Colonic mucosa (tissue), 4 donors: ENCODE results near the gene SMC1B. TPM values are rescaled to one million over a fixed set of nuclear protein-coding genes. Genes with fewer than 3 reads are reported as not detected.

ENCODE experiments used
- DNase-seq: peaks from one replicate; pipeline ENCODE4 v3.0.0-alpha.2; 2020
- H3K27ac ChIP-seq: fragments of 200-600 bp; one replicate; pipeline ENCODE4 v1.8.0; 2021
- H3K27me3 ChIP-seq: fragments of 200-600 bp; one replicate; pipeline ENCODE4 v1.8.0; 2021
- H3K36me3 ChIP-seq: fragments of 200-600 bp; one replicate; pipeline ENCODE4 v1.8.0; 2021
- H3K4me1 ChIP-seq: fragments of 200-600 bp; one replicate; pipeline ENCODE4 v1.8.0; 2021; ENCODE audit warnings: mild to moderate bottlenecking
- H3K4me3 ChIP-seq: fragments of 200-600 bp; one replicate; pipeline ENCODE4 v1.8.0; 2021
- H3K9ac ChIP-seq, 2 donors: one replicate each; pipeline ENCODE4 v1.7.0; 2013; ENCODE audit warnings: control low read depth in 2 of 2, low read depth in 2 of 2, low read length in 2 of 2
- H3K9me3 ChIP-seq: fragments of 200-600 bp; one replicate; pipeline ENCODE4 v1.8.0; 2021
- intact Hi-C: fragments of 100-400 bp; cut with DNase I; formaldehyde crosslinking; loops from one replicate; pipeline ENCODE4 v1.14.1; 2022
- total RNA-seq, 2 donors: library from RNA; stranded (reverse); fragmentation: NEBNext Ultra II Directional in 1 of 2; extraction: Animal tissue kit (Norgen Biotek cat#: 25700) in 1 of 2; gene quantifications; one replicate each; pipeline ENCODE4 v1.2.1, GENCODE V29; 2021
- TF ChIP-seq, protein P1 (sequence below): fragments of 200-600 bp; IDR thresholded peaks from one replicate; pipeline ENCODE4 v1.8.0; 2022; ENCODE audit warnings: antibody characterized with exemption, mild to moderate bottlenecking
- donor health status: healthy.
- donor health status: DM: no; HTN: no; CAD: no.
- donor health status: DM: no; HTN: no; CAD: no.

SMC1B gene
- total RNA-seq, 2 donors from 2014 or later, result 0.15 TPM; not detected in 1

- TF ChIP-seq, protein P1, sequence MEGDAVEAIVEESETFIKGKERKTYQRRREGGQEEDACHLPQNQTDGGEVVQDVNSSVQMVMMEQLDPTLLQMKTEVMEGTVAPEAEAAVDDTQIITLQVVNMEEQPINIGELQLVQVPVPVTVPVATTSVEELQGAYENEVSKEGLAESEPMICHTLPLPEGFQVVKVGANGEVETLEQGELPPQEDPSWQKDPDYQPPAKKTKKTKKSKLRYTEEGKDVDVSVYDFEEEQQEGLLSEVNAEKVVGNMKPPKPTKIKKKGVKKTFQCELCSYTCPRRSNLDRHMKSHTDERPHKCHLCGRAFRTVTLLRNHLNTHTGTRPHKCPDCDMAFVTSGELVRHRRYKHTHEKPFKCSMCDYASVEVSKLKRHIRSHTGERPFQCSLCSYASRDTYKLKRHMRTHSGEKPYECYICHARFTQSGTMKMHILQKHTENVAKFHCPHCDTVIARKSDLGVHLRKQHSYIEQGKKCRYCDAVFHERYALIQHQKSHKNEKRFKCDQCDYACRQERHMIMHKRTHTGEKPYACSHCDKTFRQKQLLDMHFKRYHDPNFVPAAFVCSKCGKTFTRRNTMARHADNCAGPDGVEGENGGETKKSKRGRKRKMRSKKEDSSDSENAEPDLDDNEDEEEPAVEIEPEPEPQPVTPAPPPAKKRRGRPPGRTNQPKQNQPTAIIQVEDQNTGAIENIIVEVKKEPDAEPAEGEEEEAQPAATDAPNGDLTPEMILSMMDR, result no peak
- no peak overlapping the region for H3K27ac ChIP-seq
- no peak overlapping the region for H3K4me3 ChIP-seq
- no peaks in the 10 kb centered on the region for H3K27me3 ChIP-seq
- H3K9ac ChIP-seq, result no peak overlapping the region
- intact Hi-C loops, result no loop called here
- DNase-seq, result no peak
- H3K9me3 ChIP-seq, result no peaks in the 10 kb centered on the region
- no peaks in the 10 kb centered on the region for H3K36me3 ChIP-seq
- no peaks in the 10 kb centered on the region for H3K4me1 ChIP-seq
Measured at GRCh38 chr22:45430871-45431270, 17.5 kb upstream of the SMC1B start.

DNA sequence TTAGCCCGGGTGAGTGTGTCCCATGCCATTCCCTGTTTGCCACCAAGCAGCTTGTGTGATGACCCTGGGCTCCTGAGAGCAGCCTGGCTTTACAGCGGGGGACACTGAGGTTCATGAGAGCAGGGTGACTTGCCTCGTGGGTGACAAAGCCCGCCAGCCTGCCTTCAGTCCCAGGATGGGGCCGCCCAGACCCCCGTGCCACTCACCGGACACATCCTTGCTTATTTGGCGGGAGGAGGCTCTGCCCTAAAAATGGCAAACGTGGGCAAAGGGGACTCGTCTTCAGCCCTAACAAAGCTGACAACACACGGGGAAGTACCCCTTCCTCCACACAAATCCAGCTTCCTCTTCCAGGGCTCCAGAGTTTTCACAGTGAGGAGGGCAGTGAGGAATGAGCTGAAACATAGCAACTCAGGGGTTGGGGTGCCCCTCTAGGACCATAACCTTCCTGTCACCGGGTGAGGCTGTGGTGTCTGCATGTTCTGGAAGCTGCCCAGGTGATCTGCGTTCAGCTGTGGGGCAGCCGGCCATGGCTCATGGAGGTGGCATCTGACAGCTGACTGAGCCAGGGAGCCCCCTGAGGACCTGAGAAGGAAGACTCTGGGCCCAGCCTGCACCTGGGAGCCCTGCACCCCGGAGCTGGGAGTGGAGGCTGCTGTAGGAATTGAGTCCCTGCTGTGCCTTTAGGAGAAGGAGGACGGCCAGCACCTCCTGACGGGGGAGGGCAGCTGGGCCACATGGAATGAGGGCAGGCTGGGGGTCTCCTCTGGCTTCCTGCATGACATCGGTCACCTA, 16.8 kb upstream of the SMC1B start:
- DNase-seq, result no peak
- Histone ChIP-seq H3K27ac (no peak overlapping the region), H3K27me3 (no peaks in the 10 kb centered on the region), H3K9ac (no peak overlapping the region), H3K36me3 (no peaks in the 10 kb centered on the region), H3K4me3 (no peak overlapping the region), H3K9me3 (no peaks in the 10 kb centered on the region), H3K4me1 (no peaks in the 10 kb centered on the region)
- TF ChIP-seq, protein P1, result no peak
- intact Hi-C loops, result no loop called here

GRCh38 chr22:45429424-45429823, 16.0 kb upstream of the SMC1B start:
- no peak overlapping the region for H3K27ac ChIP-seq
- no peak overlapping the region for H3K9ac ChIP-seq
- no peaks in the 10 kb centered on the region for H3K4me1 ChIP-seq
- H3K27me3 ChIP-seq, result no peaks in the 10 kb centered on the region
- intact Hi-C loops, result no loop called here
- H3K9me3 ChIP-seq, result no peaks in the 10 kb centered on the region
- DNase-seq, result no peak
- H3K4me3 ChIP-seq, result no peak overlapping the region
- TF ChIP-seq, protein P1, result no peak
- no peaks in the 10 kb centered on the region for H3K36me3 ChIP-seq

DNA sequence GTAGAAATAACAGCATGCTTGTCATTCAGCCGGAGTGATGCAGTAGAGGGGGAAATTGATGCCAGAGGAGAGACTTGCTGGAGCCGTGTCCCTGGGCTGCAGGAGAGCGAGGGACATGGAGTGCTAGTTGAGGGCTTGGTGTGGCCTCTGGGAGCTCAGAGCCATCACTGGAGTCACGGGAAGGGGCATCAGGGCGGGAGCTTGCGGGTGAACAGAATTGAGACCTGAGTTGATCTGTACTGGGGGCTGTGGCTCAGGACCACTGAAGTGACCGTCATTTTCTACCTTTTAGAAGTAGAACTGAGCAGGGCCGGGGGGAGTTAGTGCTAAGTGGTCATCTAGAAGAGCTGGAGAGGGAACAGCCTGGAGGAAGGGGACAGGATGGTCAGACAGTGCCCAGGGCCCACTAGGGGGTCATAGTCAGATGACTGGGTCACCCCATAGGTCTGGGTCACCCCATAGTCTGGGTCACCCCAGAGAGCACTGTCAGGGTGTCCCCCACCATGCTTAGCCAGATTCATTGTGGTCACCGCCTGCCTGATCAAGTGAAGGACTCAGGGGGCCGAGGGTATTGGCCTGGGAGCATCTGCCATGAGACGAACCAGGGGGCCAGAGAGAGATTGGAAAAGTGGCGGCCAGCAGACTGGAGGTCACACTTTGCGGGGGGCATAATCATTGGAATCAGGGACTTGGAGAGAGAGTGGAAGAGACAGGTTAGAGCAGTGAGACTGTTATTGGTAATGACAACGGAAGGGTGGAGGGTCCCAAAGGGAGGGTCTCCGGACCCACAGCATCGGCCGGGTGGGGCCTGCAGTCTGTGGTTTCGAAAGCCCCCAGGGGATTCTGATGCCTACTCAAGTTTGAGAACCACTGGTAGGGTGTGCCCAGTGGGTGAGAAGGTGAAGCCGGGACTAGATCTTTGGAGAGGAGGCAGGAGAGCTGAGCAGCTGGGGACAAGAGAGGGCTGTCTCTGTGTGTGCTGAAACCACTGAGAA, 15.3 kb upstream of the SMC1B start:
- Histone ChIP-seq H3K36me3 (no peaks in the 10 kb centered on the region), H3K9ac (no peak overlapping the region), H3K27me3 (no peaks in the 10 kb centered on the region), H3K4me3 (no peak overlapping the region), H3K9me3 (no peaks in the 10 kb centered on the region), H3K4me1 (no peaks in the 10 kb centered on the region), H3K27ac (no peak overlapping the region)
- TF ChIP-seq, protein P1, result no peak
- DNase-seq, result no peak
- intact Hi-C loops, result no loop called here

DNA sequence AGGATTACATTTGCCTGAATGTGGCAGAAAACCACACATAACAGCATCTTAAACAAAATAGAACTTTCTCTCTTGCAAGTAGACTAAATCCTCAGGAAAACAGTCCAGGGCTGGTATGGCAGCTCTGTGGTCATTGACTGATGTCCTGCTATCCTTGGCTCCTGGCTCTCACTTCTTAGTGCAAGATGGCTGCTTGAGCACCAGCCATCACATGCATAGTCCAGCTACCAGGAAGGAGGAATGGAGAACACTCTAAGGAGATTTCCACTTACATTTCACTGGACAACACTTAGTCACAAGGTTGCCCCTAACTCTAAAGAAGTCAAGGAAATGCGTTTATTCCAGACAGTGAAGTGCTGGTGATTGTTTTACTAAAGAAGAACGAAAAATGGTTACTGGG, 13.7 kb upstream of the SMC1B start:
- no peaks in the 10 kb centered on the region for H3K36me3 ChIP-seq
- intact Hi-C loops, result no loop called here
- no peak overlapping the region for H3K4me3 ChIP-seq
- H3K27ac ChIP-seq, result no peak overlapping the region
- no peaks in the 10 kb centered on the region for H3K9me3 ChIP-seq
- no peaks in the 10 kb centered on the region for H3K4me1 ChIP-seq
- no peak for DNase-seq
- no peak overlapping the region for H3K9ac ChIP-seq
- H3K27me3 ChIP-seq, result no peaks in the 10 kb centered on the region
- TF ChIP-seq, protein P1, result no peak
